OCI-LY3 (cell line): ENCODE data around the gene EML1.

Experiments used
- H2AFZ ChIP-seq: fragments of 200-600, 300-600 bp; shearing (Covaris generic); 2 replicates; pipeline ENCODE4 v1.6.0; 2014; ENCODE audit warnings: antibody characterized with exemption, low read depth, low read length
- H3K27ac ChIP-seq: fragments of 200-600, 300-600 bp; sonication (generic); 2 replicates; pipeline ENCODE4 v1.5.1; 2014; ENCODE audit warnings: mild to moderate bottlenecking, low read length, moderate library complexity, mixed read lengths
- H3K27me3 ChIP-seq: fragments of 200-600, 300-600 bp; sonication (generic); 2 replicates; pipeline ENCODE4 v1.6.1; 2014; ENCODE audit warnings: low read depth, low read length, mixed read lengths
- H3K36me3 ChIP-seq: fragments of 200-600, 300-600 bp; sonication (generic); replicated peaks from 2 replicates; pipeline ENCODE3; 2014; ENCODE audit warnings: low read depth, low read length, mixed read lengths
- H3K4me1 ChIP-seq: fragments of 300-600, 200-600 bp; sonication (generic); 2 replicates; pipeline ENCODE4 v1.6.1; 2014; ENCODE audit warnings: low read length, mixed read lengths
- H3K4me2 ChIP-seq: fragments of 200-600, 300-600 bp; sonication (generic); 2 replicates; pipeline ENCODE4 v1.6.1; 2014; ENCODE audit warnings: low read length, mixed read lengths
- H3K4me3 ChIP-seq: fragments of 300-600, 200-600 bp; sonication (generic); 2 replicates; pipeline ENCODE4 v1.5.1; 2014; ENCODE audit warnings: antibody characterized with exemption, mild to moderate bottlenecking, low read length, moderate library complexity
- H3K79me2 ChIP-seq: fragments of 300-600, 200-600 bp; shearing (Covaris generic); 2 replicates; pipeline ENCODE4 v1.6.1; 2014; ENCODE audit warnings: mild to moderate bottlenecking, low read length, mixed read lengths
- H3K9ac ChIP-seq: fragments of 300-600, 200-600 bp; shearing (Covaris generic); 2 replicates; pipeline ENCODE4 v1.6.0; 2014; ENCODE audit warnings: mild to moderate bottlenecking, low read length, moderate library complexity
- H3K9me3 ChIP-seq: fragments of 200-600, 300-600 bp; shearing (Covaris generic); 2 replicates; pipeline ENCODE4 v1.6.1; 2014; ENCODE audit warnings: low read length, mixed read lengths; ENCODE audit not compliant: insufficient read depth
- H4K20me1 ChIP-seq: fragments of 200-600, 300-600 bp; sonication (generic); 2 replicates; pipeline ENCODE4 v1.6.1; 2016; ENCODE audit warnings: low read length, mixed read lengths; ENCODE audit not compliant: insufficient read depth
- EZH2phosphoT487 ChIP-seq: fragments of 200-600 bp; shearing (Covaris generic); IDR thresholded peaks from 2 replicates; pipeline ENCODE4 v1.6.1; 2018; ENCODE audit warnings: antibody characterized with exemption, mixed run types, low read depth
- TF ChIP-seq, protein P1 (sequence below): fragments of 200-600, 300-600 bp; sonication (generic); IDR thresholded peaks from 2 replicates; pipeline ENCODE4 v1.5.1; 2014; ENCODE audit warnings: antibody characterized with exemption, low read length, low read depth

The EML1 gene

DNA sequence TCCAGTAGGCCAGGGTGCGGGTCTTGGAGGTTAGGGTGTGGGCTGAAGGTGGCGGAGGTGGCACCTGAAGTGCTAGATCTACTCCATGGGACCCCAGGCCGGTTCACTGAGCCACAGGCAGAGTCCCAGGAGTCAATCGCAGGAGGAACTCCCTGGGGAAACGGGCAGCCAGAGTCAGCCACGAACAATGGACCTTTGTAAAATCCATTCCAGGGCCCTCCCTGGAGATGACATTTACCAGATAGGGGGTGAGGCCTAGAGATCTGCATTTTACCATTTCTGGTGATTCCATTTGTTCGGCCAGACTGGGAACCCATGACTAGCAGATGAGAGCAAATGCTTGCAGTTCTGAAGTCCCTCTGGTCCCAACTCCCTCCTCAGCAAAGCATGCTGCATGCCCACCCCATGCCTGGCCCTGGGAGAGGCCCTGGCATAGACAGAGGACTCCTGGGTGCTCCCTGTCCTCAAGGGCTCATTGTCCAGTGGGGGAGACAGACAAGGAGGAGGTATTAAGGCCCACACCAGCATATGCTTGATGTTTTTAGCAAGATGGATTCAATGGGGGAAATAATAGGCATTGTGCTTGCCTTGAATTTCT lies 115.5 kb downstream of the EML1 start:
- Histone ChIP-seq H3K27me3 (no peaks in the 10 kb centered on the region), H3K9ac (no peak overlapping the region), H4K20me1 (0 out of 2 replicates have a peak, but pooled peaks cover 3% of the 10 kb centered on the region), H2AFZ (no peak overlapping the region), H3K9me3 (no peaks in the 10 kb centered on the region), H3K4me2 (no peak overlapping the region), H3K36me3 (peaks cover 43% of the 10 kb centered on the region), H3K4me1 (no peaks in the 10 kb centered on the region), H3K27ac (no peak overlapping the region), H3K79me2 (no peaks in the 10 kb centered on the region), H3K4me3 (no peak overlapping the region)
- TF ChIP-seq, protein P1, sequence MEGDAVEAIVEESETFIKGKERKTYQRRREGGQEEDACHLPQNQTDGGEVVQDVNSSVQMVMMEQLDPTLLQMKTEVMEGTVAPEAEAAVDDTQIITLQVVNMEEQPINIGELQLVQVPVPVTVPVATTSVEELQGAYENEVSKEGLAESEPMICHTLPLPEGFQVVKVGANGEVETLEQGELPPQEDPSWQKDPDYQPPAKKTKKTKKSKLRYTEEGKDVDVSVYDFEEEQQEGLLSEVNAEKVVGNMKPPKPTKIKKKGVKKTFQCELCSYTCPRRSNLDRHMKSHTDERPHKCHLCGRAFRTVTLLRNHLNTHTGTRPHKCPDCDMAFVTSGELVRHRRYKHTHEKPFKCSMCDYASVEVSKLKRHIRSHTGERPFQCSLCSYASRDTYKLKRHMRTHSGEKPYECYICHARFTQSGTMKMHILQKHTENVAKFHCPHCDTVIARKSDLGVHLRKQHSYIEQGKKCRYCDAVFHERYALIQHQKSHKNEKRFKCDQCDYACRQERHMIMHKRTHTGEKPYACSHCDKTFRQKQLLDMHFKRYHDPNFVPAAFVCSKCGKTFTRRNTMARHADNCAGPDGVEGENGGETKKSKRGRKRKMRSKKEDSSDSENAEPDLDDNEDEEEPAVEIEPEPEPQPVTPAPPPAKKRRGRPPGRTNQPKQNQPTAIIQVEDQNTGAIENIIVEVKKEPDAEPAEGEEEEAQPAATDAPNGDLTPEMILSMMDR = no peak
- no peak for TF ChIP-seq EZH2phosphoT487

DNA sequence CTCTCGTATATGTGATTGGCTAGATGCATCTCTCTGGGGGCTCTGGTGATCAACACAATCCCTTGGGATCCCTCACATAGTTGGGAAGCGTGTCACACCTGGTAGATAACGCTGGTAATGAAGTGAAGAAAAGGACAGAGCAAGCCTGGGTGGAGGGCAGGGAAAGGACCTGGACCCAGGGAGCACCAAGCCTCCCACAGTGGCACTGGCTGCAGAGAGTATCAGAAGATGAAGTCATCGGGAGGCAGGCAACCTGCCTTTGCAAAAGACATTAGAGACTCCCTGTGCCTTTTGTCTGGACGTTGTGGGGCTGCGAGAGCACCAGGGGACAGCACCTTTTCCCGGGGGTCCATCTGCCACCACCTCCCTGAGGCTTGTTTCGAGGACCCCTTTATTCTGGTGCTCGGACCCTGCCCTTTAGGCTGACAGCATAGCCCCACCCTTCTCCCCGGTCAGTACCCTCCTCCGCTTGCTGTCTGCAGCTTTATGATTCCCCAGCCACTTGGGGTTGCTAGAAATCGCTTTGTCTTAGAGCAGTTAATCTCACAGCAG lies 116.4 kb downstream of the EML1 start:
- TF ChIP-seq, protein P1 = no peak
- TF ChIP-seq EZH2phosphoT487 = no peak
- Histone ChIP-seq H3K4me3 (no peak overlapping the region), H3K36me3 (peaks cover 38% of the 10 kb centered on the region), H3K79me2 (no peaks in the 10 kb centered on the region), H3K9me3 (no peaks in the 10 kb centered on the region), H3K27ac (no peak overlapping the region), H3K4me1 (no peaks in the 10 kb centered on the region), H3K27me3 (no peaks in the 10 kb centered on the region), H4K20me1 (0 out of 2 replicates have a peak, but pooled peaks cover 3% of the 10 kb centered on the region), H2AFZ (no peak overlapping the region), H3K9ac (no peak overlapping the region), H3K4me2 (no peak overlapping the region)

DNA sequence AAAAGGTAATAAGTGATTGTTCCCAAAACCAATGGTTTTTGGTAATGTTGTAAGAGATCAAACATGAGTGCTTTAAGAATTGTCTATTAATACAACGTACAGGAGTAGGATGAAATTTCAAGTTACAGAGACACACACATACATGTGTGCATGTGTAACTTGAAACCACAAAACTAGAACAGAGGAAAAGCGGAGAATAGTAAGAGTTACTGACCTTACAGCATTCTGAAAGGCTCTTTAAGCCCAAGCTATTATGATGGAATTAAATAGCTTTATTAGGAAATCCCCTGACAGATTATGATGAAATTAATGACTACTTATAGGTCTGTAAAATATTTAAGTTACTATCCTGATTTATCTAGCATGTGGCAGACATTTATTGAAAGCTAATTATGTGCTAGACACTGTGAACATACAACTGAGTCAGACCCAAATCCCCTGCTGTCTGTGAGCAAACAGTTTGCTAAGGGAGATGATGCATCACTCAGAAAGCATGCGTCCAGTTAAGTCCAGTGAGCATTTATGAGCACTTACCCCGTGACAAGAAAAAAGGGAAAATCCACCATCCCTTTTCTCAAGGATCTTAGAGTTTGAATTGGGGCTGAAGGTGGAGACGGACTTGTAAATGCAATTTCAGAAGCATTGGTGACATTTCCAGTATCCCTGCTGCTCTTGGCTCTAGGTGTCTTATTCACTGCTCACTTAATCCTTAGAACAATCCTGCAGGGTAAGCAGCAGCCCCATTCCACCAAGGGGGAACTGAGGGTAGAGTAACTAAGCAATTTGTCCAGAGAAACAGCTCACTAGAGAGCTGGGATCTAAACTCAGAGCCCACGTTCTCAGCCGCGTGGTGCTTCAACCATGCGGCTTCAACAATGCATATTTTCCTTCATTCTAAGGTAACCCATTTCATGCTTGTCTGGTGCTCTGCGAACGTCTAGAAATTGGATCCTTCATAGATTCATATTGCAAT lies 117.4 kb downstream of the EML1 start:
- H3K36me3 ChIP-seq = peaks cover 36% of the 10 kb centered on the region
- TF ChIP-seq EZH2phosphoT487 = no peak
- TF ChIP-seq, protein P1 = no peak
- 0 out of 2 replicates have a peak, but pooled peaks cover 3% of the 10 kb centered on the region for H4K20me1 ChIP-seq
- H2AFZ ChIP-seq = no peak overlapping the region
- H3K79me2 ChIP-seq = no peaks in the 10 kb centered on the region
- no peak overlapping the region for H3K27ac ChIP-seq
- no peaks in the 10 kb centered on the region for H3K27me3 ChIP-seq
- H3K4me1 ChIP-seq = no peaks in the 10 kb centered on the region
- no peaks in the 10 kb centered on the region for H3K9me3 ChIP-seq
- H3K4me3 ChIP-seq = no peak overlapping the region
- no peak overlapping the region for H3K4me2 ChIP-seq
- H3K9ac ChIP-seq = no peak overlapping the region
